Large intestine (tissue), 3 donors: ENCODE data around the gene TMX1. TPM values are rescaled to one million over a fixed set of nuclear protein-coding genes. Genes with fewer than 3 reads are reported as not detected.

Source experiments
- DNase-seq, 2 donors: peaks; one replicate each; pipeline versions ENCODE4 v3.0.0 to v3.0.0-alpha.2; 2013
- H3K27ac ChIP-seq: one replicate; pipeline ENCODE4 v1.5.1; 2013; ENCODE audit warnings: low read length
- H3K27me3 ChIP-seq: 2 replicates; pipeline ENCODE4 v1.6.1; 2013; ENCODE audit warnings: low read length; ENCODE audit not compliant: control insufficient read depth, insufficient read depth
- H3K36me3 ChIP-seq: 2 replicates; pipeline ENCODE4 v1.6.1; 2013; ENCODE audit warnings: low read length; ENCODE audit not compliant: control insufficient read depth, insufficient read depth
- H3K4me1 ChIP-seq: one replicate; pipeline ENCODE4 v1.6.1; 2013; ENCODE audit warnings: low read length; ENCODE audit not compliant: control insufficient read depth, insufficient read depth
- H3K4me3 ChIP-seq: one replicate; pipeline ENCODE4 v1.5.1; 2013; ENCODE audit warnings: low read length
- H3K9me3 ChIP-seq: one replicate; pipeline ENCODE4 v1.6.1; 2013; ENCODE audit warnings: mild to moderate bottlenecking, low read depth, low read length, moderate library complexity; ENCODE audit not compliant: control insufficient read depth
- WGBS: methylation state at CpG from one replicate; pipeline ENCODE4 v1.1.5; 2013; ENCODE audit warnings: low lambda C conversion rate; ENCODE audit not compliant: insufficient coverage; 5-methylcytosine and 5-hydroxymethylcytosine counted together
- polyA plus RNA-seq: library from polyadenylated mRNA; unstranded; fragments of 120-200 nt; gene quantifications from one replicate; pipeline ENCODE4 v1.2.1, GENCODE V29; 2013

The TMX1 gene
- polyA plus RNA-seq, 1 donor, result 35.8 TPM

GRCh38 chr14:51305751-51306150 is 65.7 kb downstream of the TMX1 start:
- no peak overlapping the region for H3K4me3 ChIP-seq
- H3K36me3 ChIP-seq, result no peaks in the 10 kb centered on the region
- DNase-seq, result no peak
- H3K27ac ChIP-seq, result no peak overlapping the region
- H3K27me3 ChIP-seq, result no peaks in the 10 kb centered on the region
- no peaks in the 10 kb centered on the region for H3K9me3 ChIP-seq
- no CpG with 5 or more reads among the region's 1 CpG for WGBS
- no peaks in the 10 kb centered on the region for H3K4me1 ChIP-seq

Other genes starting within 250 kb of the TMX1 start
- gene TRIM9, start 145.1 kb upstream of the TMX1 start, polyA plus RNA-seq, result 2.7 TPM